GM12878 (cell line): ENCODE measurements around the gene PLRG1. TPM values are rescaled to one million over a fixed set of nuclear protein-coding genes. Genes with fewer than 3 reads are reported as not detected.

Experiments used
- BCL11A ChIP-seq: IDR thresholded peaks from 2 replicates; pipeline ENCODE4 v1.6.1; 2011; ENCODE audit warnings: low read depth, low read length
- BRCA1 ChIP-seq: IDR thresholded peaks from 2 replicates; pipeline ENCODE4 v1.6.1; 2011; ENCODE audit warnings: low read depth, low read length, improper control_type of control experiment
- CBX3 ChIP-seq: fragments of 200-600 bp; sonication (generic); IDR thresholded peaks from 2 replicates; pipeline ENCODE4 v1.6.1; 2016; ENCODE audit warnings: low read depth, borderline replicate concordance
- DPF2 ChIP-seq: fragments of 450-650 bp; IDR thresholded peaks from 2 replicates; pipeline ENCODE4 v1.6.1; 2017; ENCODE audit warnings: mild to moderate bottlenecking
- GATAD2B ChIP-seq: fragments of 450-650 bp; conservative IDR thresholded peaks from 2 replicates; pipeline ENCODE4 v1.6.1; 2017; ENCODE audit warnings: low read depth, mild to moderate bottlenecking, moderate library complexity
- JUNB ChIP-seq: IDR thresholded peaks from 2 replicates; pipeline ENCODE4 v1.6.1; 2016; ENCODE audit warnings: antibody characterized with exemption, mild to moderate bottlenecking
- KDM1A ChIP-seq: fragments of 200-600 bp; sonication (generic); IDR thresholded peaks from 2 replicates; pipeline ENCODE4 v1.6.1; 2016; ENCODE audit warnings: borderline replicate concordance
- KLF5 ChIP-seq: fragments of 450-650 bp; IDR thresholded peaks from 2 replicates; pipeline ENCODE4 v1.6.1; 2014; ENCODE audit warnings: mild to moderate bottlenecking; ENCODE audit not compliant: partially characterized antibody
- LARP7 ChIP-seq: fragments of 450-650 bp; IDR thresholded peaks from 2 replicates; pipeline ENCODE4 v1.6.1; 2017; ENCODE audit warnings: mild to moderate bottlenecking
- MXI1 ChIP-seq: fragments of 150-350 bp; IDR thresholded peaks from 2 replicates; pipeline ENCODE4 v1.6.1; 2011; ENCODE audit warnings: low read depth, mild to moderate bottlenecking, inconsistent platforms, low read length, improper control_type of control experiment
- NR2F1 ChIP-seq: fragments of 450-650 bp; conservative IDR thresholded peaks from 2 replicates; pipeline ENCODE4 v1.6.1; 2017; ENCODE audit warnings: mild to moderate bottlenecking
- PML ChIP-seq: IDR thresholded peaks from 2 replicates; pipeline ENCODE4 v1.6.1; 2012; ENCODE audit warnings: low read length, inconsistent platforms
- POLR2AphosphoS5 ChIP-seq: IDR thresholded peaks from 2 replicates; pipeline ENCODE4 v1.6.1; 2011; ENCODE audit warnings: mild to moderate bottlenecking, low read length, inconsistent platforms
- SRF ChIP-seq, 2 experiments: IDR thresholded peaks; 2 replicates each; pipeline ENCODE4 v1.6.1; 2011; ENCODE audit warnings: low read depth in 2 of 2, low read length in 2 of 2, mild to moderate bottlenecking in 1 of 2, moderate library complexity in 1 of 2
- TBL1XR1 ChIP-seq: IDR thresholded peaks from 2 replicates; pipeline ENCODE4 v1.6.1; 2012; ENCODE audit warnings: low read depth, low read length, improper control_type of control experiment
- TCF7 ChIP-seq: IDR thresholded peaks from 2 replicates; pipeline ENCODE4 v1.6.1; 2014; ENCODE audit warnings: antibody characterized with exemption, borderline replicate concordance
- ZNF622 ChIP-seq: fragments of 450-650 bp; IDR thresholded peaks from 2 replicates; pipeline ENCODE4 v1.6.1; 2017; ENCODE audit warnings: mild to moderate bottlenecking, inconsistent platforms
- polyA plus RNA-seq, 11 experiments: library from polyadenylated mRNA; depleted of rRNA in 4 of 11; unstranded in 6 of 11; stranded (reverse) in 5 of 11; fragments of >200 nt; fragmentation: Nextera tagmentation in 4 of 11; fragmentation: Illumina TruSeq in 1 of 11; extraction: Ambion mirVana in 4 of 11; extraction: Trizol in 1 of 11; gene quantifications; 1 replicate in 1 of 11; 2 replicates in 10 of 11; pipeline versions ENCODE4 v1.2.1 to v1.2.3, GENCODE V29; 2011 to 2016; ENCODE audit warnings: inconsistent platforms in 2 of 11, missing spikeins in 2 of 11, low read depth in 1 of 11
- total RNA-seq, 4 experiments: library from RNA; depleted of rRNA in 3 of 4; stranded (reverse); fragments of >200 nt in 3 of 4; fragmentation: Illumina TruSeq in 1 of 4; extraction: Trizol in 1 of 4; gene quantifications; 2 replicates each; pipeline versions ENCODE4 v1.2.1 to v1.2.3, GENCODE V29; 2013 to 2021
- TF ChIP-seq, protein P1 (sequence below): fragments of 150-350 bp; IDR thresholded peaks from 2 replicates; pipeline ENCODE4 v1.6.1; 2016; ENCODE audit warnings: low read depth, low read length
- TF ChIP-seq, protein P2 (sequence below): fragments of 450-650 bp; IDR thresholded peaks from 2 replicates; pipeline ENCODE4 v1.6.1; 2014; ENCODE audit warnings: mild to moderate bottlenecking
- TF ChIP-seq, protein P3 (sequence below): fragments of 450-650 bp; formaldehyde crosslinking; IDR thresholded peaks from 2 replicates; pipeline ENCODE4 v1.5.0; 2022; ENCODE audit warnings: mild to moderate bottlenecking, missing genetic modification characterization
- TF ChIP-seq, protein P4 (sequence below): IDR thresholded peaks from 2 replicates; pipeline ENCODE4 v1.6.1; 2012; ENCODE audit warnings: low read depth, low read length, improper control_type of control experiment
- TF ChIP-seq, protein P5 (sequence below): IDR thresholded peaks from 2 replicates; pipeline ENCODE4 v1.6.1; 2011; ENCODE audit warnings: mild to moderate bottlenecking, low read depth, low read length, moderate library complexity; ENCODE audit not compliant: insufficient replicate concordance

Gene PLRG1
- total and polyA plus RNA-seq, 10 of the 15 experiments (the other 5 are each of a cell fraction or from before 2014, with no cell fraction given), result 54.7 to 182 (median 111) TPM

DNA sequence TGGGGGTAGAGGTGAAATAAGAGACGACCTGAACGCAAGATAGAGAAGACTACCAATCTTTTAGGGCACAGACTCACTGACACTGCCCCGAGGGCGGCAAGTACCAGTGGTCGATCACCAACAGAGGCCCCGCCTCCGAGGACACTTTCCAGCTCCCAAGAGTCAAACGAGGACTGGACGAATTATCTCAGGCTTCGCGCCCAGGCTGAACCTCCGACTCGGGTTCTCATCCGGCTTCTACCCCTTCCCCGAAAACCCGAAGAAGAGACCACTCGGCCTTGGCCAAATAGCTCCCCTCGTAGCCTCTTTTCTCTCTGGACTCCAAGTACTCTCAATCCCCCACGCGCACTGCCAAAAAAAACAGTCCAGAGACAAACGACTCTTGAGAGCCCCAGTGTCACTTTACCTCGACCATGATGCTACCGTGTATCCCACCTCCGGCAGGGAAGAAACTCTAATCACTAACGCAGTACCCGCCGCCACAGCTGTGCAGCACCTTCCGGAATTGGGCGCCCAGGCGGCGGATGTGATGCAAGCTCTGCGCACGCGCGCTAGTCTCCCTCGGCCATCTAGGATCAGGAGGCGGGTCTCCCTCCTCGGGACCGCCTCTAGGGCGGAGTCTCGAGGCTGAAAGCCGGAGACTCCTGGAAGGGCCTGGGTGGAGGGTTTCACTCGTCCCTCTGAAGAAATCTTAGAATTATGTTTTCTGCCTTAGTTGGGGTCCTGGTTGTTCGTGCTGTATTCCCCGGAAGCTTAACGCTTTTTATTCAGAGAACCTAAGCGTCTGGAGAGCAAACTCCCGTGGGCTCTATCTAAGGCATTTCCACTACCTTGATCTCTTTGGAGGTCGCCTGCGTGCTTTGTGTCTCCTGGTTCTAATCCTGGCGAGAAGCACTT, at the start of gene PLRG1 (continued):
- TF ChIP-seq PML, result peak; percentile 87
- TF ChIP-seq MXI1, result peak; percentile 80
- TF ChIP-seq GATAD2B, result no peak
- TF ChIP-seq, protein P1, sequence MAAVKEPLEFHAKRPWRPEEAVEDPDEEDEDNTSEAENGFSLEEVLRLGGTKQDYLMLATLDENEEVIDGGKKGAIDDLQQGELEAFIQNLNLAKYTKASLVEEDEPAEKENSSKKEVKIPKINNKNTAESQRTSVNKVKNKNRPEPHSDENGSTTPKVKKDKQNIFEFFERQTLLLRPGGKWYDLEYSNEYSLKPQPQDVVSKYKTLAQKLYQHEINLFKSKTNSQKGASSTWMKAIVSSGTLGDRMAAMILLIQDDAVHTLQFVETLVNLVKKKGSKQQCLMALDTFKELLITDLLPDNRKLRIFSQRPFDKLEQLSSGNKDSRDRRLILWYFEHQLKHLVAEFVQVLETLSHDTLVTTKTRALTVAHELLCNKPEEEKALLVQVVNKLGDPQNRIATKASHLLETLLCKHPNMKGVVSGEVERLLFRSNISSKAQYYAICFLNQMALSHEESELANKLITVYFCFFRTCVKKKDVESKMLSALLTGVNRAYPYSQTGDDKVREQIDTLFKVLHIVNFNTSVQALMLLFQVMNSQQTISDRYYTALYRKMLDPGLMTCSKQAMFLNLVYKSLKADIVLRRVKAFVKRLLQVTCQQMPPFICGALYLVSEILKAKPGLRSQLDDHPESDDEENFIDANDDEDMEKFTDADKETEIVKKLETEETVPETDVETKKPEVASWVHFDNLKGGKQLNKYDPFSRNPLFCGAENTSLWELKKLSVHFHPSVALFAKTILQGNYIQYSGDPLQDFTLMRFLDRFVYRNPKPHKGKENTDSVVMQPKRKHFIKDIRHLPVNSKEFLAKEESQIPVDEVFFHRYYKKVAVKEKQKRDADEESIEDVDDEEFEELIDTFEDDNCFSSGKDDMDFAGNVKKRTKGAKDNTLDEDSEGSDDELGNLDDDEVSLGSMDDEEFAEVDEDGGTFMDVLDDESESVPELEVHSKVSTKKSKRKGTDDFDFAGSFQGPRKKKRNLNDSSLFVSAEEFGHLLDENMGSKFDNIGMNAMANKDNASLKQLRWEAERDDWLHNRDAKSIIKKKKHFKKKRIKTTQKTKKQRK, result no peak
- TF ChIP-seq KLF5, result no peak
- TF ChIP-seq TBL1XR1, result 0 out of 2 replicates have a peak, but pooled peaks have one; percentile 4
- TF ChIP-seq CBX3, result no peak
- TF ChIP-seq SRF (IDR thresholded peaks at IDR 0.05; ENCODE audit: low read depth in 2 of 2, low read length in 2 of 2), result 0 out of 4 replicates have a peak, but pooled peaks of 1 of the 2 experiments have one; percentile 27
- TF ChIP-seq, protein P2, sequence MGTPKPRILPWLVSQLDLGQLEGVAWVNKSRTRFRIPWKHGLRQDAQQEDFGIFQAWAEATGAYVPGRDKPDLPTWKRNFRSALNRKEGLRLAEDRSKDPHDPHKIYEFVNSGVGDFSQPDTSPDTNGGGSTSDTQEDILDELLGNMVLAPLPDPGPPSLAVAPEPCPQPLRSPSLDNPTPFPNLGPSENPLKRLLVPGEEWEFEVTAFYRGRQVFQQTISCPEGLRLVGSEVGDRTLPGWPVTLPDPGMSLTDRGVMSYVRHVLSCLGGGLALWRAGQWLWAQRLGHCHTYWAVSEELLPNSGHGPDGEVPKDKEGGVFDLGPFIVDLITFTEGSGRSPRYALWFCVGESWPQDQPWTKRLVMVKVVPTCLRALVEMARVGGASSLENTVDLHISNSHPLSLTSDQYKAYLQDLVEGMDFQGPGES, result no peak
- peak; percentile 87 for TF ChIP-seq POLR2AphosphoS5
- TF ChIP-seq, protein P3, sequence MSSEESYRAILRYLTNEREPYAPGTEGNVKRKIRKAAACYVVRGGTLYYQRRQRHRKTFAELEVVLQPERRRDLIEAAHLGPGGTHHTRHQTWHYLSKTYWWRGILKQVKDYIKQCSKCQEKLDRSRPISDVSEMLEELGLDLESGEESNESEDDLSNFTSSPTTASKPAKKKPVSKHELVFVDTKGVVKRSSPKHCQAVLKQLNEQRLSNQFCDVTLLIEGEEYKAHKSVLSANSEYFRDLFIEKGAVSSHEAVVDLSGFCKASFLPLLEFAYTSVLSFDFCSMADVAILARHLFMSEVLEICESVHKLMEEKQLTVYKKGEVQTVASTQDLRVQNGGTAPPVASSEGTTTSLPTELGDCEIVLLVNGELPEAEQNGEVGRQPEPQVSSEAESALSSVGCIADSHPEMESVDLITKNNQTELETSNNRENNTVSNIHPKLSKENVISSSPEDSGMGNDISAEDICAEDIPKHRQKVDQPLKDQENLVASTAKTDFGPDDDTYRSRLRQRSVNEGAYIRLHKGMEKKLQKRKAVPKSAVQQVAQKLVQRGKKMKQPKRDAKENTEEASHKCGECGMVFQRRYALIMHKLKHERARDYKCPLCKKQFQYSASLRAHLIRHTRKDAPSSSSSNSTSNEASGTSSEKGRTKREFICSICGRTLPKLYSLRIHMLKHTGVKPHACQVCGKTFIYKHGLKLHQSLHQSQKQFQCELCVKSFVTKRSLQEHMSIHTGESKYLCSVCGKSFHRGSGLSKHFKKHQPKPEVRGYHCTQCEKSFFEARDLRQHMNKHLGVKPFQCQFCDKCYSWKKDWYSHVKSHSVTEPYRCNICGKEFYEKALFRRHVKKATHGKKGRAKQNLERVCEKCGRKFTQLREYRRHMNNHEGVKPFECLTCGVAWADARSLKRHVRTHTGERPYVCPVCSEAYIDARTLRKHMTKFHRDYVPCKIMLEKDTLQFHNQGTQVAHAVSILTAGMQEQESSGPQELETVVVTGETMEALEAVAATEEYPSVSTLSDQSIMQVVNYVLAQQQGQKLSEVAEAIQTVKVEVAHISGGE (CRISPR knock-in tag), result peak; percentile 70
- TF ChIP-seq, protein P4, sequence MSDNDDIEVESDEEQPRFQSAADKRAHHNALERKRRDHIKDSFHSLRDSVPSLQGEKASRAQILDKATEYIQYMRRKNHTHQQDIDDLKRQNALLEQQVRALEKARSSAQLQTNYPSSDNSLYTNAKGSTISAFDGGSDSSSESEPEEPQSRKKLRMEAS, result peak; percentile 17; the same call in 1 of the 2 replicates
- TF ChIP-seq TCF7, result no peak
- no peak for TF ChIP-seq DPF2
- no peak for TF ChIP-seq ZNF622
- TF ChIP-seq NR2F1, result no peak
- no peak for TF ChIP-seq BRCA1
- TF ChIP-seq JUNB, result no peak
- TF ChIP-seq KDM1A, result no peak
- TF ChIP-seq, protein P5, sequence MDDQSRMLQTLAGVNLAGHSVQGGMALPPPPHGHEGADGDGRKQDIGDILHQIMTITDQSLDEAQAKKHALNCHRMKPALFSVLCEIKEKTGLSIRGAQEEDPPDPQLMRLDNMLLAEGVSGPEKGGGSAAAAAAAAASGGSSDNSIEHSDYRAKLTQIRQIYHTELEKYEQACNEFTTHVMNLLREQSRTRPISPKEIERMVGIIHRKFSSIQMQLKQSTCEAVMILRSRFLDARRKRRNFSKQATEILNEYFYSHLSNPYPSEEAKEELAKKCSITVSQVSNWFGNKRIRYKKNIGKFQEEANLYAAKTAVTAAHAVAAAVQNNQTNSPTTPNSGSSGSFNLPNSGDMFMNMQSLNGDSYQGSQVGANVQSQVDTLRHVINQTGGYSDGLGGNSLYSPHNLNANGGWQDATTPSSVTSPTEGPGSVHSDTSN, result no peak
- TF ChIP-seq BCL11A, result no peak
- TF ChIP-seq LARP7, result no peak
